Raji (cell line): ENCODE results near the gene KMT2E.

Source experiments
- POLR2A ChIP-seq: IDR thresholded peaks from 2 replicates; pipeline ENCODE4 v1.6.1; 2011; ENCODE audit warnings: low read depth, low read length, control low read depth; ENCODE audit not compliant: insufficient read depth

KMT2E gene

GRCh38 chr7:105068886-105069285 lies 54.9 kb downstream of the KMT2E start:
- no peak for TF ChIP-seq POLR2A

- TF ChIP-seq POLR2A, result no peak
These were observed 59.1 kb downstream of the KMT2E start for GRCh38 chr7:105073143-105073542.

GRCh38 chr7:105079348-105079747 lies 65.3 kb downstream of the KMT2E start:
- no peak for TF ChIP-seq POLR2A

- no peak for TF ChIP-seq POLR2A
These were observed 70.6 kb downstream of the KMT2E start for GRCh38 chr7:105084581-105084980.

GRCh38 chr7:105086850-105087249 lies 72.8 kb downstream of the KMT2E start:
- no peak for TF ChIP-seq POLR2A

- TF ChIP-seq POLR2A, result no peak
These were observed 74.0 kb downstream of the KMT2E start for GRCh38 chr7:105087981-105088380.

- no peak for TF ChIP-seq POLR2A
These were observed 74.5 kb downstream of the KMT2E start for GRCh38 chr7:105088456-105088855.

- TF ChIP-seq POLR2A, result no peak
These were observed 81.0 kb downstream of the KMT2E start for GRCh38 chr7:105094966-105095365.

GRCh38 chr7:105096306-105096705 lies 82.3 kb downstream of the KMT2E start:
- TF ChIP-seq POLR2A, result no peak

- TF ChIP-seq POLR2A, result no peak
These were observed 83.6 kb downstream of the KMT2E start for GRCh38 chr7:105097619-105098018.

GRCh38 chr7:105098863-105099515 lies 85.0 kb downstream of the KMT2E start:
- TF ChIP-seq POLR2A, result no peak

- no peak for TF ChIP-seq POLR2A
These were observed 87.9 kb downstream of the KMT2E start for GRCh38 chr7:105101864-105102263.

GRCh38 chr7:105102557-105103352 lies 88.8 kb downstream of the KMT2E start:
- no peak for TF ChIP-seq POLR2A

GRCh38 chr7:105105579-105105978 lies 91.6 kb downstream of the KMT2E start:
- no peak for TF ChIP-seq POLR2A

GRCh38 chr7:105106473-105106872 lies 92.5 kb downstream of the KMT2E start:
- TF ChIP-seq POLR2A, result no peak

- TF ChIP-seq POLR2A, result no peak
These were observed 93.5 kb downstream of the KMT2E start for GRCh38 chr7:105107458-105107857.

- no peak for TF ChIP-seq POLR2A
These were observed 98.7 kb downstream of the KMT2E start for GRCh38 chr7:105112440-105113418.
